Gastroesophageal sphincter (tissue), 4 donors: Measurements from ENCODE around the gene MRPL58. TPM values are rescaled to one million over a fixed set of nuclear protein-coding genes. Genes with fewer than 3 reads are reported as not detected.

Experiments
- ATAC-seq: fragments of 150-250 bp; one replicate; pipeline ENCODE4 v1.9.1; 2016; ENCODE audit warnings: mild to moderate bottlenecking, moderate library complexity
- H3K27ac ChIP-seq, 4 donors: fragments of 200-600 bp; sonication (generic) in 3 of 4; 1 replicate in 3 of 4; 2 replicates in 1 of 4; pipeline ENCODE4 v1.5.1; 2016 to 2019
- H3K27me3 ChIP-seq: fragments of 200-600 bp; sonication (generic); one replicate; pipeline ENCODE4 v1.5.1; 2019
- H3K36me3 ChIP-seq, 2 donors: fragments of 200-600 bp; sonication (generic); one replicate each; pipeline ENCODE4 v1.5.1; 2019; ENCODE audit warnings: control low read depth in 1 of 2
- H3K4me1 ChIP-seq, 3 donors: fragments of 200-600 bp; sonication (generic); 1 replicate in 2 of 3; 2 replicates in 1 of 3; pipeline ENCODE4 v1.5.1; 2016 to 2019; ENCODE audit warnings: control low read depth in 2 of 3
- H3K4me3 ChIP-seq, 2 donors: fragments of 200-600 bp; sonication (generic); one replicate each; pipeline ENCODE4 v1.5.1; 2019; ENCODE audit warnings: mild to moderate bottlenecking in 1 of 2, moderate library complexity in 1 of 2
- H3K9me3 ChIP-seq, 3 donors: fragments of 200-600 bp; sonication (generic); one replicate each; pipeline ENCODE4 v1.5.1; 2017 to 2019; ENCODE audit warnings: control low read depth in 2 of 3
- EP300 ChIP-seq: sonication (generic); formaldehyde crosslinking; IDR thresholded peaks from one replicate; pipeline ENCODE4 v1.6.1; 2017; ENCODE audit warnings: antibody characterized with exemption, mild to moderate bottlenecking
- POLR2A ChIP-seq, 2 donors: fragments of 450-650 bp; IDR thresholded peaks; one replicate each; pipeline ENCODE4 v1.6.1; 2017; ENCODE audit warnings: antibody characterized with exemption in 2 of 2, mild to moderate bottlenecking in 2 of 2, moderate library complexity in 1 of 2
- POLR2AphosphoS5 ChIP-seq: sonication (generic); formaldehyde crosslinking; IDR thresholded peaks from one replicate; pipeline ENCODE4 v1.6.1; 2017; ENCODE audit warnings: antibody characterized with exemption
- WGBS, 2 donors: methylation state at CpG; one replicate each; pipeline ENCODE4 v1.1.5; 2018; ENCODE audit warnings: low coverage in 1 of 2; 5-methylcytosine and 5-hydroxymethylcytosine counted together
- total RNA-seq, 4 donors: library from RNA; depleted of rRNA; stranded (reverse); fragments of >200 nt; gene quantifications; one replicate each; pipeline ENCODE4 v1.1.0, GENCODE V29; 2016
- TF ChIP-seq, protein P1 (sequence below), 4 experiments: fragments of 200-600 bp in 2 of 4; fragments of 450-650 bp in 2 of 4; sonication (generic) in 1 of 4; IDR thresholded peaks; one replicate each; pipeline ENCODE4 v1.5.1; 2017 to 2019; ENCODE audit warnings: antibody characterized with exemption in 4 of 4, mild to moderate bottlenecking in 2 of 4, moderate library complexity in 2 of 4

Gene MRPL58
- total RNA-seq, 4 donors from 2014 or later, result 36.6 to 112 (median 50.5) TPM

DNA sequence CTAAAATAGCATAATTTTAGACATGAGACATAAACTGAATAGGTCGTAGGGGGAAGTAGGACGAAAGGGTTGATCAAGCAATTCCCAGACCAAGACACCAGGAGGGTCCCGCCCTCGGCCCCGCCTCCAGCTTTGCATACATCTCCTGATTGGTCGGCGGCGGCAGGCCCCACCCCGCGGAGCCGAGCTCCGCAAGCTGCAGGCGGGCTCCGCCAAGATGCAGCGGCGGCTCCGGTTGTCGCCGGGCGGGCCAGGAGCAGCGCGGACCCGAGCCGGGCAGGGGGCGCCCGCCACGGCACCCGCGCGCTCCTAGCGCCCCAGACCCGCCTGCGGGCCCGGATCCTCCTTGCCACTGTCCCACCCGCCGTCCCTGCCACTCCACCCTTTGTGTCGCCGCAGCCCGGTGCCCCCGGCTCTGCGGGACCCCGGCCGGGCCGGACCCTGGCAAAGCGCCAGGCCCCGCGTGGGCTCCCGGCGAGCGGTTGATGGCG is 25.0 kb upstream of the MRPL58 start, which contains the start of gene CDR2L:
Gene CDR2L (plus strand): TSS at position 215 of the 491 bp plus-strand sequence. CDS start 412 bp downstream, outside the sequence.
- ATAC-seq, result peak; percentile 94
- 0% methylated on average over 3 to 10 of the region's 51 CpGs for WGBS, 2 donors
- Histone ChIP-seq H3K9me3 (no peaks in the 10 kb centered on the region), H3K27me3 (no peaks in the 10 kb centered on the region), H3K4me3 (peak within 1 kb of the TSS; percentile 45 to 97), H3K27ac (peak within 1 kb of the TSS; percentile 83 to 97 (median 96)), H3K36me3 (no peaks in the 10 kb centered on the region), H3K4me1 (peaks cover 0 to 44% (median 10%) of the 10 kb centered on the region in 3 donors)
- TF ChIP-seq EP300, result no peak
- TF ChIP-seq, protein P1, sequence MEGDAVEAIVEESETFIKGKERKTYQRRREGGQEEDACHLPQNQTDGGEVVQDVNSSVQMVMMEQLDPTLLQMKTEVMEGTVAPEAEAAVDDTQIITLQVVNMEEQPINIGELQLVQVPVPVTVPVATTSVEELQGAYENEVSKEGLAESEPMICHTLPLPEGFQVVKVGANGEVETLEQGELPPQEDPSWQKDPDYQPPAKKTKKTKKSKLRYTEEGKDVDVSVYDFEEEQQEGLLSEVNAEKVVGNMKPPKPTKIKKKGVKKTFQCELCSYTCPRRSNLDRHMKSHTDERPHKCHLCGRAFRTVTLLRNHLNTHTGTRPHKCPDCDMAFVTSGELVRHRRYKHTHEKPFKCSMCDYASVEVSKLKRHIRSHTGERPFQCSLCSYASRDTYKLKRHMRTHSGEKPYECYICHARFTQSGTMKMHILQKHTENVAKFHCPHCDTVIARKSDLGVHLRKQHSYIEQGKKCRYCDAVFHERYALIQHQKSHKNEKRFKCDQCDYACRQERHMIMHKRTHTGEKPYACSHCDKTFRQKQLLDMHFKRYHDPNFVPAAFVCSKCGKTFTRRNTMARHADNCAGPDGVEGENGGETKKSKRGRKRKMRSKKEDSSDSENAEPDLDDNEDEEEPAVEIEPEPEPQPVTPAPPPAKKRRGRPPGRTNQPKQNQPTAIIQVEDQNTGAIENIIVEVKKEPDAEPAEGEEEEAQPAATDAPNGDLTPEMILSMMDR (IDR thresholded peaks at IDR 0.05), result peak in 1 of 4 experiments; percentile 15
- TF ChIP-seq POLR2A (IDR thresholded peaks at IDR 0.05), result peak; percentile 92 to 94

DNA sequence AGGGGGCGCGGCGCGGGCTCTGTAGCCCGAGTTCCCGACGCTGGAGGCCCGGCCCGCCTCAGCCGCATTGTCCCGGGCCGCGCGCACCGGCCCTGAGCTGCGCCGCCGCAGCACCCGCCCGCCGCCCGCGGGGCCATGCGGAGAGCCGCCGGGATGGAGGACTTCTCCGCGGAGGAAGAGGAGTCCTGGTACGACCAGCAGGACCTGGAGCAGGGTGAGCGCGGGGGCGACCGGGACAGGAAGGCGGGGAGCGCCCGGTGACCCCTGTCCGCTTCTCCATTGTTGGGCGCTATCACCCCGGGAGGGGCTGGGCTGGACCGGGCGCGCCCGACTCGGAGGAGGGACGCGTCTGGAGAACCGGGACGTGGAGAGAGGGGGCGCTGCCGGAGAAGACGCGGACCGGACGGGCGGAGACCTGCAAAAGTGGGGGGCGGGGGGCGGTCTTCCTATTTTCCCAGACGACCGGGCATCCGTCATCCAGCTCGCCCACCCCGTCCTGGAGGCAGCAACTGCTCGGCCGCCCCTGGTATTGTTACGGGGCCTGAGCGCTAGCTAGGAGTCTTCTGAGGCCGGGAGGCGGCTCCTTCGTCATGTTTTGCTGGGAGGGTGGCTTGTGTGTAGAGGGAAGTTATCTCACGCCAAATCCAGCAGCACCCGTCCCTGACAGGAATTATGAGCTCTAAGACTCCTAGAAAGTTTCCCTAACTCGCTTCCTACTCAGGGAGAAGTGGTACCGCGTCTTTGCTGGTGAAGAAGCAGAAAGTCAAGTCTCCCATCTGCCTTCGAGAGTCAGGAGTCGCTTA is 24.4 kb upstream of the MRPL58 start:
- 0% methylated on average over 4 to 7 of the region's 76 CpGs for WGBS, 2 donors

DNA sequence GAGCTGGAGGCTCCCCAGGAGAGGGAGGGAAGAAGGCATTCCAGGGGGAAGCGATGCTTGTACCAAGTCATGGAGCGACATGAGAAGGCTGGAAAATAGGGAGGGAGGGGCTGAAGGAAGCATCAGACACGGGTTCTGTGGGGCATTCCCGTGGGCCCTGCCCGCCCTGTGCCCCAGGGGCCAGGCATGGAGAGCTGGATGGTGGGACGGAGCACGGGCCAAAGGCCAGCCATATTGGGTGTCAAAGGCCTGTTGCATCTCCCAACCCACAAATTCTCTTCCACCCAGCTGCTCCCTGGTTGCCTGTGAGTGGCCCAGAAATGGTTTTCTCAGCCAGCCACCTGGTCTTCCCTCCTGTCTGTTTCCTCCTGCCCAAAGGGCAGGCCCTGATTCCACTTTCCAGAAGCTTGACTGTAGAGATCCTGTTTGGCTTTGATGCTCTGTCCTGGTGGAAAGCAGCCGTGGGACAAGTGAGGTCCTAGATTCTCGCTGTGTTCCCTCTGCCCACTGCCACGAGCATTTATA is 21.8 kb upstream of the MRPL58 start:
- Histone ChIP-seq H3K27ac (peak overlapping the region in 1 of 4 donors; percentile 97), H3K36me3 (no peaks in the 10 kb centered on the region), H3K27me3 (no peaks in the 10 kb centered on the region), H3K4me1 (peaks cover 0 to 52% (median 10%) of the 10 kb centered on the region in 3 donors), H3K9me3 (no peaks in the 10 kb centered on the region), H3K4me3 (no peak overlapping the region)
- ATAC-seq, result no peak
- WGBS, 2 donors, result 80 to 92% methylated on average over 1 to 5 of the region's 10 CpGs
- TF ChIP-seq EP300 (no peak), POLR2AphosphoS5 (no peak), POLR2A (IDR thresholded peaks at IDR 0.05) (no peak)
- TF ChIP-seq, protein P1 (IDR thresholded peaks at IDR 0.05), result no peak

More for the DNA sequence above, 24.4 kb upstream of the MRPL58 start:
- Histone ChIP-seq H3K9me3 (no peaks in the 10 kb centered on the region), H3K27ac (peak overlapping the region; percentile 83 to 97 (median 96)), H3K4me1 (peaks cover 0 to 44% (median 10%) of the 10 kb centered on the region in 3 donors), H3K36me3 (no peaks in the 10 kb centered on the region), H3K27me3 (no peaks in the 10 kb centered on the region), H3K4me3 (peak overlapping the region; percentile 45 to 97)
- peak; percentile 90 for ATAC-seq
- TF ChIP-seq POLR2AphosphoS5 (peak; percentile 69), EP300 (no peak), POLR2A (IDR thresholded peaks at IDR 0.05) (peak; percentile 52 to 54)
- TF ChIP-seq, protein P1 (IDR thresholded peaks at IDR 0.05), result peak in 3 of 4 experiments; percentile 32 to 75 (median 59)

DNA sequence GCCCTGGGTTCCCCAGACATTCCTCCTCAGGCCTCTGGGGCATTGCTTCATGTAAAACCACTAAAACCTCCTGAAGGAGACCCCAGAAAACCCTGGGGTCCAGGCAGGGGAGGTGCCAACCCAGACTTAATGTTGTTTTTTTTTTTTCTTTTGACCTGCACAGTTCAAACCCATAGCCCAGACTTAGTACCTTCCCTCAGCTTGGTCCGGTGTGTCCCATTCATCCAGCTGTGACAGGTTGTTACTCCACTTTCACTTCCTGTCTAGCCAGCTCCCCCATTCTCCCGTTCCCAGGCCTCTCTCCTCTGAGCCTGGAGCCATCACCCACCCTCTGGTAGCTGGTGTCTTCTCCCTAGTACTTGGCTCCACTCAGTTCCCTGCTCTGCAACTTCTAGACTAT is 20.2 kb upstream of the MRPL58 start:
- ATAC-seq, result no peak
- TF ChIP-seq, protein P1 (IDR thresholded peaks at IDR 0.05), result no peak
- TF ChIP-seq EP300, result no peak
- TF ChIP-seq POLR2AphosphoS5, result no peak
- TF ChIP-seq POLR2A (IDR thresholded peaks at IDR 0.05), result no peak
- 58% methylated on average over 2 of the region's 2 CpGs for WGBS, 2 donors
- H3K4me1 ChIP-seq, result peaks cover 0 to 45% (median 8%) of the 10 kb centered on the region in 3 donors
- no peaks in the 10 kb centered on the region for H3K9me3 ChIP-seq
- peak overlapping the region in 1 of 4 donors; percentile 37 for H3K27ac ChIP-seq
- no peaks in the 10 kb centered on the region for H3K27me3 ChIP-seq
- H3K36me3 ChIP-seq, result no peaks in the 10 kb centered on the region
- H3K4me3 ChIP-seq, result no peak overlapping the region
